ENCODE data around the gene UQCRC1. TPM values are rescaled to one million over a fixed set of nuclear protein-coding genes. Genes with fewer than 3 reads are reported as not detected.

Gene UQCRC1
- total RNA-seq, 1 experiment from 2014 or later, result 278 TPM

- peaks cover 11% of the 10 kb centered on the region for H3K4me1 Mint-ChIP-seq (ENCODE audit: low read depth, unreplicated experiment)
- H3K27me3 Mint-ChIP-seq (ENCODE audit: insufficient read depth, unreplicated experiment), result no peaks in the 10 kb centered on the region
- no peak overlapping the region for H3K4me3 Mint-ChIP-seq (ENCODE audit: unreplicated experiment)
- DNase-seq, result no peak
- POLR2A ChIA-PET, result interaction anchor here (0.6 kb wide), 1 partner anchor 159 kb away, joined by 4 read pairs; no protein-coding TSS in a partner anchor
- intact Hi-C loops (cut with micrococcal nuclease; ENCODE audit: unreplicated experiment), result no loop called here
- no peaks in the 10 kb centered on the region for H3K9me3 ChIP-seq
- TF ChIP-seq CTCF (IDR thresholded peaks at IDR 0.05; ENCODE audit: insufficient read depth in 1 of 2, low read depth in 1 of 2, low read length in 1 of 2, severe bottlenecking in 1 of 2, unreplicated experiment in 1 of 2), result no peak
- H3K9me3 Mint-ChIP-seq (ENCODE audit: unreplicated experiment), result no peaks in the 10 kb centered on the region
- no TSS peak for BruUV-seq (replicated peaks)
- H3K36me3 Mint-ChIP-seq (ENCODE audit: insufficient read depth, unreplicated experiment), result peaks cover 21% of the 10 kb centered on the region
- H3K27me3 ChIP-seq (replicated peaks; ENCODE audit: control insufficient read depth, insufficient read depth, low read length), result no peaks in the 10 kb centered on the region
- CTCF ChIA-PET, result no interaction called here
- H3K4me1 ChIP-seq, result peaks cover 17% of the 10 kb centered on the region
- H3K36me3 ChIP-seq (ENCODE audit: control insufficient read depth, insufficient read depth, low read length), result peaks cover 4% of the 10 kb centered on the region
- H3K27ac Mint-ChIP-seq (ENCODE audit: unreplicated experiment), result no peak overlapping the region
- H3K4me3 ChIP-seq (ENCODE audit: low read depth, low read length), result no peak overlapping the region
Measured at GRCh38 chr3:48631516-48632448, 22.3 kb upstream of the UQCRC1 start.

GRCh38 chr3:48630833-48631232 is 21.4 kb upstream of the UQCRC1 start:
- H3K4me1 ChIP-seq, result peaks cover 8% of the 10 kb centered on the region; the same call in 1 of the 2 replicates

GRCh38 chr3:48630407-48630806 is 21.0 kb upstream of the UQCRC1 start:
- Mint-ChIP-seq H3K4me3 (ENCODE audit: unreplicated experiment) (no peak overlapping the region), H3K9me3 (ENCODE audit: unreplicated experiment) (no peaks in the 10 kb centered on the region), H3K27ac (ENCODE audit: unreplicated experiment) (no peak overlapping the region), H3K36me3 (ENCODE audit: insufficient read depth, unreplicated experiment) (peaks cover 20% of the 10 kb centered on the region), H3K27me3 (ENCODE audit: insufficient read depth, unreplicated experiment) (no peaks in the 10 kb centered on the region), H3K4me1 (ENCODE audit: low read depth, unreplicated experiment) (peaks cover 11% of the 10 kb centered on the region)
- Histone ChIP-seq H3K36me3 (ENCODE audit: control insufficient read depth, insufficient read depth, low read length) (peaks cover 4% of the 10 kb centered on the region), H3K9me3 (no peaks in the 10 kb centered on the region), H3K4me1 (peaks cover 6% of the 10 kb centered on the region; the same call in 1 of the 2 replicates), H3K4me3 (ENCODE audit: low read depth, low read length) (no peak overlapping the region), H3K27me3 (replicated peaks; ENCODE audit: control insufficient read depth, insufficient read depth, low read length) (no peaks in the 10 kb centered on the region)
- intact Hi-C loops (cut with micrococcal nuclease; ENCODE audit: unreplicated experiment), result no loop called here
- CTCF ChIA-PET, result no interaction called here
- POLR2A ChIA-PET, result no interaction called here
- TF ChIP-seq CTCF (IDR thresholded peaks at IDR 0.05; ENCODE audit: insufficient read depth in 1 of 2, low read depth in 1 of 2, low read length in 1 of 2, severe bottlenecking in 1 of 2, unreplicated experiment in 1 of 2), result no peak
- no peak for DNase-seq
- BruUV-seq (replicated peaks), result no TSS peak

More at GRCh38 chr3:48630833-48631232, 21.4 kb upstream of the UQCRC1 start:
- ChIA-PET CTCF (no interaction called here), POLR2A (no interaction called here)
- intact Hi-C loops (cut with micrococcal nuclease; ENCODE audit: unreplicated experiment), result no loop called here
- Histone ChIP-seq H3K27me3 (replicated peaks; ENCODE audit: control insufficient read depth, insufficient read depth, low read length) (no peaks in the 10 kb centered on the region), H3K36me3 (ENCODE audit: control insufficient read depth, insufficient read depth, low read length) (peaks cover 4% of the 10 kb centered on the region), H3K4me3 (ENCODE audit: low read depth, low read length) (no peak overlapping the region), H3K9me3 (no peaks in the 10 kb centered on the region)
- Mint-ChIP-seq H3K27ac (ENCODE audit: unreplicated experiment) (no peak overlapping the region), H3K4me3 (ENCODE audit: unreplicated experiment) (no peak overlapping the region), H3K4me1 (ENCODE audit: low read depth, unreplicated experiment) (peaks cover 11% of the 10 kb centered on the region), H3K9me3 (ENCODE audit: unreplicated experiment) (no peaks in the 10 kb centered on the region), H3K36me3 (ENCODE audit: insufficient read depth, unreplicated experiment) (peaks cover 21% of the 10 kb centered on the region), H3K27me3 (ENCODE audit: insufficient read depth, unreplicated experiment) (no peaks in the 10 kb centered on the region)
- no peak for TF ChIP-seq CTCF (IDR thresholded peaks at IDR 0.05; ENCODE audit: insufficient read depth in 1 of 2, low read depth in 1 of 2, low read length in 1 of 2, severe bottlenecking in 1 of 2, unreplicated experiment in 1 of 2)
- BruUV-seq (replicated peaks), result no TSS peak
- DNase-seq, result no peak

Data from Caco-2 (cell line).